ENCODE measurements around the gene TRIM2.
A peak's percentile ranks its signal among the peaks of the same experiment; 100 is the strongest.
"Not testable (repeated sequence)": the region's sequence is repeated elsewhere in the genome, so short reads cannot be mapped to it uniquely, and the experiment has no call there.

TRIM2 gene

GRCh38 chr4:153189016-153189801 is 15.0 kb upstream of the TRIM2 start:
- no peak for DNase-seq

- DNase-seq, result no peak
These were observed 12.4 kb upstream of the TRIM2 start for GRCh38 chr4:153191795-153192363.

GRCh38 chr4:153197301-153197700 is 6.9 kb upstream of the TRIM2 start:
- DNase-seq, result no peak

- DNase-seq, result no peak
These were observed 5.5 kb upstream of the TRIM2 start for GRCh38 chr4:153198719-153199118.

GRCh38 chr4:153203746-153204145 is 497 bp upstream of the TRIM2 start:
- DNase-seq, result not testable (repeated sequence)

- DNase-seq, result no peak
These were observed 745 bp downstream of the TRIM2 start for GRCh38 chr4:153204728-153205648.

- DNase-seq, result no peak
These were observed 1.5 kb downstream of the TRIM2 start for GRCh38 chr4:153205757-153206156.

GRCh38 chr4:153206534-153206933 is 2.3 kb downstream of the TRIM2 start:
- no peak for DNase-seq

- no peak for DNase-seq
These were observed 2.8 kb downstream of the TRIM2 start for GRCh38 chr4:153207027-153207426.

GRCh38 chr4:153207567-153207966 is 3.3 kb downstream of the TRIM2 start:
- DNase-seq, result no peak

GRCh38 chr4:153209410-153209809 is 5.2 kb downstream of the TRIM2 start:
- DNase-seq, result no peak

- no peak for DNase-seq
These were observed 6.5 kb downstream of the TRIM2 start for GRCh38 chr4:153210727-153211126.

- no peak for DNase-seq
These were observed 7.9 kb downstream of the TRIM2 start for GRCh38 chr4:153211986-153212728.

- no peak for DNase-seq
These were observed 8.5 kb downstream of the TRIM2 start for GRCh38 chr4:153212736-153213135.

- DNase-seq, result no peak
These were observed 11.7 kb downstream of the TRIM2 start for GRCh38 chr4:153215921-153216320.

- DNase-seq, result no peak
These were observed 12.3 kb downstream of the TRIM2 start for GRCh38 chr4:153216546-153216945.

GRCh38 chr4:153217440-153217839 is 13.2 kb downstream of the TRIM2 start:
- no peak for DNase-seq

GRCh38 chr4:153218961-153219360 is 14.7 kb downstream of the TRIM2 start:
- no peak for DNase-seq

- no peak for DNase-seq
These were observed 16.6 kb downstream of the TRIM2 start for GRCh38 chr4:153220682-153221395.

GRCh38 chr4:153221783-153222706 is 17.8 kb downstream of the TRIM2 start:
- peak; percentile 16 to 45 for DNase-seq

All from Kasumi-1 (cell line).